Measurements from ENCODE around the gene MTF1.

GRCh38 chr1:37845786-37846185 lies 13.6 kb downstream of the MTF1 start:
- no peak for TF ChIP-seq ZNF274 (IDR thresholded peaks at IDR 0.05; ENCODE audit: low read depth, low read length)
- TF ChIP-seq YY1 (IDR thresholded peaks at IDR 0.05; ENCODE audit: insufficient read depth, insufficient read length), result no peak
- no peak for TF ChIP-seq SUZ12 (IDR thresholded peaks at IDR 0.05; ENCODE audit: extremely low read depth, insufficient read depth, insufficient read length)
